CD4-positive, alpha-beta T cell (primary cell): ENCODE results near the gene SF3B2. TPM values are rescaled to one million over a fixed set of nuclear protein-coding genes. Genes with fewer than 3 reads are reported as not detected.
A peak's percentile ranks its signal among the peaks of the same experiment; 100 is the strongest.

ENCODE experiments used
- ATAC-seq: fragments of 200-7000 bp; cut with Tn5 transposase; one replicate; pipeline ENCODE4 v1.10.0; 2022; ENCODE audit warnings: mild to moderate bottlenecking; ENCODE audit not compliant: poor library complexity
- CTCF ChIA-PET: fragments of 350-600 bp; sonication (Branson Sonifier 250); formaldehyde crosslinking; loops from one replicate; lab custom pipeline; 2021; ENCODE audit warnings: antibody characterized with exemption, inconsistent platforms; lab: Charles Lee
- POLR2A ChIA-PET: fragments of 350-600 bp; sonication (Branson Sonifier 250); formaldehyde crosslinking; loops from one replicate; lab custom pipeline; 2021; ENCODE audit warnings: antibody characterized with exemption, inconsistent platforms; lab: Charles Lee
- DNase-seq, 14 experiments: peaks; one replicate each; pipeline ENCODE4 v3.0.0-alpha.2; 2013 to 2020; ENCODE audit warnings: mixed read lengths in 2 of 14
- H3K27ac ChIP-seq, 2 donors: one replicate each; pipeline versions ENCODE4 v1.5.1 to v1.7.0; 2013; ENCODE audit warnings: low read length in 2 of 2, low read depth in 1 of 2, mild to moderate bottlenecking in 1 of 2
- H3K27me3 ChIP-seq, 2 experiments: 1 replicate in 1 of 2; 2 replicates in 1 of 2; pipeline versions ENCODE4 v1.6.1 to v1.7.0; 2013; ENCODE audit warnings: low read length in 2 of 2, control low read depth in 1 of 2, mild to moderate bottlenecking in 1 of 2, moderate library complexity in 1 of 2; ENCODE audit not compliant: insufficient read depth in 2 of 2, control insufficient read depth in 1 of 2
- H3K36me3 ChIP-seq: one replicate; pipeline ENCODE4 v1.6.1; 2013; ENCODE audit warnings: low read length, control low read depth; ENCODE audit not compliant: insufficient read depth
- H3K4me1 ChIP-seq: one replicate; pipeline ENCODE4 v1.6.1; 2013; ENCODE audit warnings: low read length, control low read depth; ENCODE audit not compliant: insufficient read depth
- H3K4me3 ChIP-seq: one replicate; pipeline ENCODE4 v1.5.1; 2013; ENCODE audit warnings: mild to moderate bottlenecking, low read length, moderate library complexity
- H3K9me3 ChIP-seq, 2 experiments: 1 replicate in 1 of 2; 2 replicates in 1 of 2; pipeline versions ENCODE4 v1.6.1 to v1.7.0; 2013; ENCODE audit warnings: low read length in 2 of 2, mild to moderate bottlenecking in 2 of 2, control low read depth in 1 of 2, moderate library complexity in 1 of 2; ENCODE audit not compliant: control insufficient read depth in 1 of 2, insufficient read depth in 1 of 2
- H3K27ac Mint-ChIP-seq: one replicate; pipeline ENCODE4 v1.8.0; 2020; ENCODE audit warnings: mixed read lengths
- H3K27me3 Mint-ChIP-seq: one replicate; pipeline ENCODE4 v1.8.0; 2021; ENCODE audit warnings: mixed read lengths
- H3K36me3 Mint-ChIP-seq: one replicate; pipeline ENCODE4 v1.8.0; 2021; ENCODE audit warnings: low read depth, mixed read lengths
- H3K4me1 Mint-ChIP-seq: one replicate; pipeline ENCODE4 v1.8.0; 2021; ENCODE audit warnings: low read depth, mixed read lengths
- H3K4me3 Mint-ChIP-seq: one replicate; pipeline ENCODE4 v1.8.0; 2020; ENCODE audit warnings: mild to moderate bottlenecking, mixed read lengths
- H3K9me3 Mint-ChIP-seq: one replicate; pipeline ENCODE4 v1.8.0; 2020; ENCODE audit warnings: mixed read lengths
- CTCF ChIP-seq: fragments of 200-600 bp; IDR thresholded peaks from one replicate; pipeline ENCODE4 v1.8.0; 2022; ENCODE audit warnings: antibody characterized with exemption, mild to moderate bottlenecking
- intact Hi-C, 2 experiments: fragments of 100-400 bp; cut with DNase I in 1 of 2; cut with micrococcal nuclease in 1 of 2; formaldehyde crosslinking; loops; one replicate each; pipeline versions ENCODE4 v1.15.1 to v1.9.0; 2023 to 2025; cut with DNase I, micrococcal nuclease
- total RNA-seq, 174 experiments: library from RNA in 2 of 174; stranded (reverse) in 2 of 174; gene quantifications; one replicate each; pipeline ENCODE4 v1.2.3 and lab custom pipeline; 2021 to 2026

SF3B2 gene
- total RNA-seq, 2 experiments from 2014 or later, result 182 to 196 TPM

DNA sequence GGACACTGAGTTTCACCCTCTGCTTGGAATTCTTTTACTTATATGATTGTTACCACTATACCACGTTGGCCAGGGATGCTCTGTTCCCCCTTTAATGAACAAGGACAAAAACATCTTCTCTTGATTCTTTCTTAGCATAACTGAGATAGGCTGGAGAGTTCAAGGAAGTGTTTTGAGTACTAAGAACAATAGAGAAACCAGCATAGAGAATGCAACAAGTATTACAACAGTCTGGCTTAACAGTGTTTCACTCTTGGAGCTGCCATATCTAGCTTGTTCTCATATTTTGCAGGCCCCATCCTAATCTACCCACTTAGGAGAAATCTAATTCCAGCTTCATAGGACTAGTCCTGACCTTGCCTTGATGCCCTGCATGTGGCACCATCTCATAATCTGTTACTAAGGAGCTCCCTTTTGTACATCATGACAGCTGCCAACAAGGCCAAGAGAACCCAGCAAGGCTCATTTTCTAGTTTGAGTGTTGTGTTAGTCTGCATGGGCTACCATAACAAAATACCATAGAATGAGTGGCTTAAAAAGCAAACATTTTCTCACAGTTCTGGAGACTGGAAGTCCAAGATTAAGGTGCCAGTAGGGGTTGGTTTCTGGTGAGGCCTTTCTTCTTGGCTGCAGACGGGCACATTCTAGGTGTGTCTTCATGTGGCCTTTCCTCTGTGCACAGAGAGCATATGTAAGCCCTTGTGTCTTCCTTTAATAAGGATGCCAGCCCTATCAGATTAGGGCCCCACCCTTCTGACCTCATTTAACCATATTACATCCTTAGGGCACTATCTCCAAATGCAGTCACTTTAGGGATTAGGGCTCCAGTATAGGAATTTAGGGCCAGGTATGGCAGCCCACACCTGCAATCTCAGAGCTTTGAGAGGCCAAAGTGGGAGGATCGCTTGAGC, 55.7 kb downstream of the SF3B2 start:
- peaks cover 61% of the 10 kb centered on the region for H3K36me3 Mint-ChIP-seq
- ATAC-seq (no peak), DNase-seq (no peak)
- CTCF ChIA-PET, result interaction anchor here (1.2 to 1.7 kb wide), 2 partner anchors 26 to 39 kb away, joined by 4 read pairs; no protein-coding TSS in a partner anchor
- no peak for TF ChIP-seq CTCF
- H3K27ac Mint-ChIP-seq, result peak overlapping the region; percentile 83
- peaks cover 77% of the 10 kb centered on the region for H3K4me1 ChIP-seq
- no peaks in the 10 kb centered on the region for H3K27me3 Mint-ChIP-seq
- H3K9me3 ChIP-seq, result no peaks in the 10 kb centered on the region
- H3K27ac ChIP-seq, result no peak overlapping the region
- peaks cover 23% of the 10 kb centered on the region for H3K36me3 ChIP-seq
- POLR2A ChIA-PET, result interaction anchor here (1.0 kb wide), 1 partner anchor 8 kb away, joined by 4 read pairs; no protein-coding TSS in a partner anchor
- no peaks in the 10 kb centered on the region for H3K27me3 ChIP-seq
- intact Hi-C loops, result no loop called here
- H3K4me3 ChIP-seq, result no peak overlapping the region
- peaks cover 89% of the 10 kb centered on the region for H3K4me1 Mint-ChIP-seq
- H3K9me3 Mint-ChIP-seq, result no peaks in the 10 kb centered on the region
- peak overlapping the region; percentile 30 for H3K4me3 Mint-ChIP-seq

DNA sequence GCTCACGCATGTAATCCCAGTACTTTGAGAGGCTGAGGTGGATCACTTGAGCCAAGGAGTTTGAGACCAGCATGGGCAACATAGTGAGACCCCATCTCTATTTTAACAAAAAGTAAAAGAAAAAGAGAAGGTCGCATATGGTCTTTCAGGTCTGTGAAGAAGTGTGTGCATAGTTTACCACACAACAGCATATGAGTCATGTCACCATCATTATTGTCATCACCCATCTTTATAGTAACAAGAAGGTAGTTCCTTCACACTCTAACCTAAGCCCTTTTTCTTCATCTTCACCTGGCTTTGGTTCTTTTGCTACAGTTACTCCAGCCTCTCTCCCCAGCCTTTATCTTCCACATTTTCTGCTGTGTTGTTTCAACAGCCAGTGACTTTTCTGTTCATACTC, 57.1 kb downstream of the SF3B2 start:
- TF ChIP-seq CTCF, result no peak
- peak overlapping the region; percentile 83 for H3K27ac Mint-ChIP-seq
- Histone ChIP-seq H3K27ac (no peak overlapping the region), H3K27me3 (no peaks in the 10 kb centered on the region), H3K4me3 (no peak overlapping the region), H3K9me3 (no peaks in the 10 kb centered on the region), H3K4me1 (peaks cover 76% of the 10 kb centered on the region), H3K36me3 (peaks cover 23% of the 10 kb centered on the region)
- H3K4me3 Mint-ChIP-seq, result no peak overlapping the region
- ATAC-seq, result no peak
- POLR2A ChIA-PET, result interaction anchor here (0.8 to 1.2 kb wide), 2 partner anchors 9 to 28 kb away, joined by 3 to 13 read pairs; no protein-coding TSS in a partner anchor
- H3K36me3 Mint-ChIP-seq, result peaks cover 59% of the 10 kb centered on the region
- CTCF ChIA-PET, result interaction anchor here (1.8 kb wide), 1 partner anchor 8 kb away, joined by 5 read pairs; no protein-coding TSS in a partner anchor
- no peak for DNase-seq
- intact Hi-C loops, result no loop called here
- H3K4me1 Mint-ChIP-seq, result peaks cover 90% of the 10 kb centered on the region
- H3K9me3 Mint-ChIP-seq, result no peaks in the 10 kb centered on the region
- H3K27me3 Mint-ChIP-seq, result no peaks in the 10 kb centered on the region

DNA sequence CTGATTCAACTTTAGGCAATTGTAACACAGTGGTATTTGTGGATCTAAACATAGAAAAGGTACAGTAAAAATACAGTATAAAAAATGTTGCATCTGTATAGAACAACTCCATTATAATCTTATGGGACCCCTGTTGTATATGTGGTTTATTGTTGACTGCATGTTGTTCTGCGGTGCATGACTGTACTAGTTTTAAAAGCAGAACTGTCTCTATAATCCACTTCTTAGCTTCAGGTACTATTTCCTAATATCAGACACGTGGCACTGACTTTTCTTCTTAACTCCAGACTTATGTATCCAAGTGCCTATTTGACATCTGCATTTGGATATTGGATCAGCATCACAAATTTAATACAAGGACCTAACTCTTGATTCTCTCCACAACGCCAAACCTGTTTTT, 59.0 kb downstream of the SF3B2 start:
- no peak for DNase-seq
- peaks cover 91% of the 10 kb centered on the region for H3K4me1 Mint-ChIP-seq
- no peak for ATAC-seq
- Histone ChIP-seq H3K27ac (no peak overlapping the region), H3K4me3 (no peak overlapping the region), H3K9me3 (no peaks in the 10 kb centered on the region), H3K4me1 (peaks cover 79% of the 10 kb centered on the region), H3K27me3 (no peaks in the 10 kb centered on the region), H3K36me3 (peaks cover 18% of the 10 kb centered on the region)
- no peaks in the 10 kb centered on the region for H3K9me3 Mint-ChIP-seq
- peak overlapping the region; percentile 27 for H3K4me3 Mint-ChIP-seq
- intact Hi-C loops, result no loop called here
- TF ChIP-seq CTCF, result no peak
- H3K27me3 Mint-ChIP-seq, result no peaks in the 10 kb centered on the region
- H3K27ac Mint-ChIP-seq, result peak overlapping the region; percentile 83
- POLR2A ChIA-PET, result interaction anchor here (0.6 to 11.5 kb wide), 3 partner anchors 10 to 611 kb away, joined by 4 to 141 read pairs (median 25); no protein-coding TSS in a partner anchor
- peaks cover 43% of the 10 kb centered on the region for H3K36me3 Mint-ChIP-seq
- CTCF ChIA-PET, result interaction anchor here (1.8 to 2.1 kb wide), 2 partner anchors 10 to 43 kb away, joined by 5 to 8 read pairs; no protein-coding TSS in a partner anchor
